Dedifferentiated amniotic fluid mesenchymal stem cell (primary cell): ENCODE measurements around the gene PLXNC1.

Source experiments
- DNase-seq: peaks from one replicate; pipeline ENCODE4 v3.0.0-alpha.2; 2016; ENCODE audit errors: extremely low spot score

PLXNC1 gene

DNA sequence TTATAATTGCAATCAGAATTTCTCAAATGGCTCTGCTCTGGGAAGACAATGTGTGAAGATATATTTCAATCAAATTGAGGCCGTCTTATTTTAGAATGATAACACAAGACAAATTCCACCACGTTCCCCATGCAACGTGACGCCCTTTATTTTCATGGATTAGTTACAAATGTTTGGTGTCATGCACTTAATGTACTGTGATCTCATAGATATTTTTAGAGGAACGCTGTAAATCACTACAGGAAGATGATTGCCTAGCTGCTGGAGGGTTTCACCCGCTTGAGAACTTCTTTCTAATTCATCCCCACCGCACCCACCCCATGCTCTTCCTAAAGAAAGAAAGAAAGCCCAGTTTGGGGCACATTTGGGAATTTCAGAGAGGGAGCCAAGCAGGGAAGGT, 117.2 kb downstream of the PLXNC1 start:
- DNase-seq: no peak

DNA sequence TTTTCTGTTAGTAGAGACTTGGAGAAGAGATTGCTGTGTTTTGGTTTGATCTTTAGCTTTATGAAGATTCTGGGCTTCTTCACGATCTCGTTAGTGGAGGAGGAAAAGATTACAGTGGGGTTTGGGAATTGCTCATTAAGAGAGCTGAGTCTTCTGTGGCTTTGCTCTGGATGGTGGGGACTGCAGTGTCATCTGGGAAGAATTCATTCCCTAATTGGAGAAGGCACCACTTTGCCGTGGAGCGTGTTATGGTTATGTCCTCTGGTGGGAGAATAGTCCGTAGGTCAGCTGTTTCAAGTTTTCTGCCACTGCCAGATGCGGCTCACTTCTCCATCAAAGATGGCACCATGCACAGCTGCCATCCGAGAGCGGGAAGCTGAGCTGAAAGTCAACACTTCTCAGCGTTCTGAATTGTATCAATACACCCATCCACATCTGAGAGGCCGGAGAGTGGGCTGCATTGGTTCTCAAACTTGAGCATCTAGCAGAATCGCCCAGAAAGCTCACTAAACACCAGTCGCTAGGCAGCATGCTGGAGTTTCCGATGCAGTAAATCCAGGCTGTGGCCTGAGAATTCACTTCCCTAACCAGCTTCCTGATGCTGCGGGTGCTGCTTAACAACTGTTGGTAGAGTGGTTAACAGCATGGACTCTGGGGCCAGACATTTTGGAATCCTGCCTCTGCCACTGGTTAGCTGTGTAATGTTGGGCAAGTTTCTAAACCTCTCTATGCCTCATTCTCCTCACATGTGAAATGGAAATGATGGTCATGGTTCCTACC, 117.8 kb downstream of the PLXNC1 start:
- no peak for DNase-seq

DNA sequence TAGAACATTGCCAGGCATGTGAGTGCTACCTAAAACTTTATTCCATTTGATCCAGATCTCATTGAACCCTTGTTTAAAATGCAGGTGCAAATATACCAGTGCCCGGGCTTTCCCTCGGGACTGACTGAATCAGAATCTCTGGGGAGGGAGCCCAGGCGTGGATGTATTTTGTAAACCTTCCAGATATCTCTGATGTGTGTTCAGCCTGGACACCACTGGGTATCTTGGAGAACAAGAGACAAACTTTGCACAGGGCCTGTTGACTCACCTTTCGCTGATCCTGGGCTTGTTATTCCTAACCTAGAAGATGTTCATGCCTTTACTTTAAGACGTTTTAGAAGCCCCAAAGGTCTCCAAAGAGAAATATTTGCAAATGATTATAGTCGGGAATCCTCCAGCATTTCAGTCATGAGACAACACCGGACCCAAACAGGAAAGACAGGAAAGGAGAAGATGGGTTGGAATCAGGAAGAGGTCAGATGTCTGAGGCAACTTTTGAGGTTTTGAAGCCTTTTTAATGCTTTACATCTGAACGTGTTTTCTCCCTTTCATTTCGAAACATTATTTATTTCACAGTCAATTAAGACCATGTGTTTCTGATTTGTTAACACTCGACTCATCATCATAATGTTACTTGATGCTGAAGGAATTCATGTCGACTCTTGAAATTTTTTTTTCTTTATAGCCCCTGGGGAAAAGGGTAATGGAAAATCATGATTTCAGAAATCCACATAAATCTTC, 118.6 kb downstream of the PLXNC1 start:
- peak; percentile 91 for DNase-seq

DNA sequence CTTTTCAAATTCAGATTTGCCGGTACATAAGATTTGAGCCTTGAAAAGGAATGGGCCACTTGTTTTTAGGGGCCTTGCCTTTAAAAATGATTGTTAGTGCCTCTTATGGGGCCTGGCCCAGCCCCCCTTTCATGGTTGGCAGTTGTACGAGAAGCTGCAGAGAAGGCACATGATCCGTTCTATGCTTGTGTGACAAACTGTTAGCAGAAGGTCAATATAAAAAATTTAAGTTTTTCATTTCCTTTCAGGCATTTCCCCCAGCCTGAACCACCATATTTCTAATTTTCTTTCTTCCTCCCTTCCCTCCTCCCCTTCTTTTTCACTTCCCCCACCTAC, 119.1 kb downstream of the PLXNC1 start:
- DNase-seq: no peak

DNA sequence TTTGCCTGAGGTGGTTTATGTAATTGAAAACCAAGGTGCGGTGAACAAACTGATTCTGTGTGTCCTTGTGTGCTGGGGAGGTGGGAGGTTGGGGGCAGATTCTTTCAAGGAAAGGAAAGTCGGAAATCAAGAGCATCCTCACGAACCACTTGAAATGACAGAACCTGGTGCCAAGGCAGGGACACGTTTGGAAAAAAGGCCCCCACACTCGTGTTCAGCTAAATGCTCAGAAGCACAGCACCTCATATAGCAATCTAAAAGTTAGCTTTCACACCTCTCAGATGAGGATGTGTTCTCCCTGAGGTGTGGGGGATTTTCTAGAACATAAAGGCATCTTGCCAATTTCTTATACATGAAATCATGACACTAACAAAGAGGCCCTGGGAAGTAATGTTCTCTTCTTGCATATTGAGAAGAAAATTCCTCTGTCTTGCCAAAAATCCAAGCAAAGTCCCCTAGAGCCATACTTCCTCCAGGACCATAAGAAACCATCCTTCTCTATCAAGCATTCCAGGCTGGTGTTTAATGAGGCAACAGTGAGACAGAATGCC, 119.6 kb downstream of the PLXNC1 start:
- DNase-seq: peak; percentile 17

DNA sequence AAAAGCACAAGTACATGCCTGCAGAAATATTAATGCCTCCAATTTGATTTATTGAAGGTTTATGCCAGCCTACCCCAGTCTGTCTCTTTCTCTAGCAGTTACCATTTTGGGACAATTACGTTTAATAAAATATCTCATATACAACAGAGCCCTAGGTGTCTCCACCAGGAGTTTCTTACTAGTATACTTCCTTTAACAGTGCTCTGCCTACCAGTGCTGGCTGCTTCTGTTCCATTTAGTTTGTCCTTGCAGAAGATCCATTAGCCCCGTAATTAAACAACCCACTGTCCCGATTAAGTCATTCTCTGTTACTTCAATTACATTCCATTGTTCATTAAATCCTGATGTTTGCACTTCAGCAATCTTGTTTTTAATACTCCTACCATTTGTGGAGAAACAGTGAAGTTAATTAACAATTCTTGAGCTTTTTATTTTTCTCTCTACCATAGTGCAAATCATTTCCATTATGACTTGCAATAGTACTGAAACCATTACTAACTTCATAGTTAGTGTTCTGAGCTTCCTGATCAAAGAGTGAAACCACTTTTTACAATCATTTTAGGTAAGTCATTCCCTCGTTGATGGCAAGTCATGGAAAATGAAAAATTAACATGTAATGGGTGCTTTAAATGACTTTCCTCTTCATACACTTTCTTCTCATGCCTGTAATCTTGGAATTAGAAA, 121.1 kb downstream of the PLXNC1 start:
- DNase-seq: no peak

DNA sequence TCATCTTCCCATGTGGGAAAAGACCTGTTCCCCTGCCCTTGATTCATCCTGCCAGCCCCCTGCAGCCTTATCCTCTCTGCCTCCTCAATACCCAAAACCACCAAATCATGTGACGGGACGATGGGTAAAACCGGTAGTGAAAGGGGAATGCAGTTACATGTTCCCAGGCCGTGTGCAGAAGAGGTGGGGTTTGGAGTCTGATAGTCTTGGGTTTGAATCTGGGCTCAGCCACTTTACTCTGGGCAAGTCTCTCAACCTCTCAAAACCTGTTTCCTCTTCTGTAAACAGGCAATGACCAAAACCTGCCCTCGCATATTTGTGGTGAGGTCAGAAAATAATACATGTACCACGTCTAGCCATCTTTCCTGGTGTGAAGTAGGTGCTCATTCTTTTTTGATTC, 123.0 kb downstream of the PLXNC1 start:
- no peak for DNase-seq

DNA sequence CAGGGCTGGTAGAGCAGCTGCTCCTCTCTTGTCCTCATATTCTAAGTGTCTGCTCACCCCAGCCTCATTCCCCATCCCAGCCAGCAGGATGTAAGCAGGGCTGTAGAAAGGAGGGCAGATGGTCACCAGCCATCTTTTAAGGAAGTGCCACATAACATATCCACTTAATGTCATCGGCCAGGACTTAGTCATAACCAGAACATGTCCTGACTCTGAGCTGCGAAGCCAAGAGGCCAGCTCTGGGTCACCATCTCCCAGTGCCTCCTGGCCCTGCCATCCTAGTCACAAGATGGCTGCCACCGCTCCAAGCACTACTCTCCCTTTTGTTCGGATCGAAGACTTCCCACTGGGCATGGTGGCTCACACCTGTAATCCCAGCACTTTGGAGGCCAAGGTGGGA, 123.9 kb downstream of the PLXNC1 start:
- DNase-seq: no peak

DNA sequence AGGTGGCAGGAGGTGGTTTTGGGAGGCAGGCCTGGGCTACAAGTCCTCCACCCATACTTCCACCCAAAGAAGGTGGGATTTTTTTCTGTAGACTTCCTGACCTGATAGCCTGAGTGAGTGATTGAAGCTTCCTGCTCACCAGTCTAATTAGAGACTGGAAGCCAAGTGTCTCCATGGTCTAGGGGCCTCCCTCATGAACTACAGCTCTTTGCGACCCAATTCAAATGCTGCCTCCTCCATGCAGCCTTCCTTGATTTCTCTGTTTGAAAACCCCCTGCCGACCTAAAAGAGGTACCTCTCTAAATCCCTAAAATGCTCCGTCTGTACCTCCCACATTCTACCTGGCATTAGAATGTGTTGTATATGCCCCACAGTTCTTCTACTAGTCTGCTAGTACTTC, 124.9 kb downstream of the PLXNC1 start:
- no peak for DNase-seq

DNA sequence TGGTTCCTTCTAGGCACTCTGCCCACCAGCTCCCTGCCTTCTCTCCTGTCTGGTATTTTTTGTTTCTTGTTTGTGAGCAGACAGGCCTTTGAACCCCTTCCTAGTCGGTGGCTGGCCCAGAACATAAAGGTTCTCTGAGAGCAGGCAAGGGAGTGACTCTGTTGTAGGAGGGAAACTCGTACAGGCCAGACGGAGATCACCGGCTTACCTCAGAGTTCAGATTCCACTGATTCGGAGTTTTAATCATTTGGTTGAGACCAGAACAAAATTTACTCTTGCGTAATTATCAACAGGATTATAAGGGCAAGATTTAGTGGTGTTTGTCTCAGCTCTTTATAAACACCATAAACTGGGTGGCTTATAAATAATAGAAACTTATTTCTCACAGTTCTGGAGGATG, 128.3 kb downstream of the PLXNC1 start:
- DNase-seq: no peak

DNA sequence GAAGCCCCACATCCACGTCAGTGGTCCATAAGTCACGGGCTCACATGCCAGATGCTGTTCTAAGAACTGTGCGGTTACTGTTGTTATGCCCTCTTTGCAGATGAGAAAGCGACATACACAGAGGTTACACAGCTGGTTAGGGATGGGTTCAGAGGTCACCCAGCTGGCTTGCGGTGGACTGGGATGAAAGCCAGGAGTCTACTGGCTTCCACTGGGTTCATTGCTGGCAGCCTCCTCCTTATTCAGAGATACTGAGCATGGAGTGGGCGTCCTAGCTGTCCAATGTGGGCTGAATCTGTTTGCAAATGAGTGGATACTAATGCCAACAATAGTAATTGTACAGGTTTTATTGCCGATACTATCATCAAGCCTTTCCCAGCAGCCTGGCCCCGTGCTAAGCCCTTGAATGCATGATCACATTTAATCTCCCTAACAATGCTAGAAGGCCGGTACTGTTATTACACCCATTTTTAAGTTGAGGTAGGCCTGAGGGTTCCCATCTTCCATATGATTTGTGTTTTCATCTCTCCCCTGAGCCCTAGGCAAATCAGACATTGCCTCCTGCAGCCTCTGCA, 129.1 kb downstream of the PLXNC1 start:
- DNase-seq: no peak

DNA sequence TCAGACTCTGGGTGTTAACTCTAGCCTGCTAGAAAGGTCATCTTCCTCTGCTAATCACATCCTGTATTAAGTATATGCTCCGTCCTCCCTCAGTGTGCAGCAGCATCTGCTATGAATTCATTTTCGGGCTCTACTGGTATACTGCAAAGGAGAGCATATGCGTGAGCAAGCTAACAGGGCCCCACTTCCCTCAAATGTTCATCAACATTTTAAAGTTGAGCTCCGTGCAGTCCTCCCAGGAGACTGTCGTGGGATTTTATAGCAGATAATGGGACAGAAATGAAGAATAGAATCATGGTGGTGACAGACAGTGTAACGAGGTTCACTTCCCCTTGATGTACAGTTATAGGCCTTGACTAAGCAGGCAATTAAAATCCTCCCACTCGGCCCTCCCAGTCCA, 131.7 kb downstream of the PLXNC1 start:
- no peak for DNase-seq

DNA sequence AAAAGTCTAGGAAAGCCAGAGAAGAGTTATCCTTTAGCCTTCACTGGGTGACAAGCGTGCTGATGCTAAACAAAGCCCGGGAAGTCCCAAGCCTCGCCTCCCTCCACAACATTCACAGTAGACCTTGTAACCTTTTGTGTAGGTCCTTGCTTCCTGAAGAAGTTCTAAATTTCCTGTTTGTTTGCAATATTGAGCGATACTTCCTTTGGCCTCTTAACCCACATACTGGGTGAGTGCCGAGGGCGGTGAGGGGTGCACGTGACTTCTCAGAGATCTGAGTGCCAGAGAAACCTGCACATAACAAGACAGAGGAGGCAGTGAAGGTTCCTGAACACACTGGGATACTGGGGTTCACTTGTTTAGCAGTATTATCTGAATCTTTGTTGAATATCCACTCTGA, 134.3 kb downstream of the PLXNC1 start:
- no peak for DNase-seq

DNA sequence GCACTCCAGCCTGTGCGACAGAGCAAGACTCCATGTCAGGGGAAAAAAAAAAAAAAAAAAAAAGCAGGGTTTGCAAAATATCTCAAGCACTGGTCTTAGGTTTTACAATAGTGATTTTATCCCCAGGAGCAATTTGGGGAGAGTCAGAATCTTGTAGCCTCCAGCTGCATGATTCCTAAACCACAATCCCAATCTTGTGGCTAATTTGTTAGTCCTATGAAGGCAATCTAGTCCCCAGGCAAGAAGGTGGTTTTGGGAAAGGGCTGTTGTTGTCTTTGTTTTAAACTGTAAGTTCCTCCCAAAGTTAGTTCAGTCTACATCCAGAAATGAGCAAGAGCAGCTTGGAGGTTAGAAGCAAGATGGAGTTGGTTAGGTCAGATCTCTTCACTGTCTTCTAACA, 135.7 kb downstream of the PLXNC1 start:
- no peak for DNase-seq

DNA sequence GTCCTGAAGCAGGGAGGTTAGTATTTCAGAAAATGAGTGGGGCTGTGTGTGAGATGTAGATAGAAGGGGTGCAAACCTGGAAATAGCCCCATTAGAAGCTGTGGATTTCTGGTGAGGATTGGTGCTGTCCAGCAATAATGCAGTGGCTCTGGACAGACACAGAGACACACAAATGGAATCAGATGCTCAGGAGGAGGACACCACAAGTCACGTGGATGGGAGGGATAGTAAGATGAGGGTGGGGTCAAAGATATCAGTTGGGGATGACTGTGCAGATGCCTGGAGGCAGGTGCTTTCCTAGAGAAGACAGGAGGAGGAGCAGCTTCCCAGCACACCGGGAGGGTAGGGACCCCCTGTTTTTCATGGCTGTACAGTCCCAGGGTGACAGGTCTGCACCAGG, 136.5 kb downstream of the PLXNC1 start:
- DNase-seq: no peak

DNA sequence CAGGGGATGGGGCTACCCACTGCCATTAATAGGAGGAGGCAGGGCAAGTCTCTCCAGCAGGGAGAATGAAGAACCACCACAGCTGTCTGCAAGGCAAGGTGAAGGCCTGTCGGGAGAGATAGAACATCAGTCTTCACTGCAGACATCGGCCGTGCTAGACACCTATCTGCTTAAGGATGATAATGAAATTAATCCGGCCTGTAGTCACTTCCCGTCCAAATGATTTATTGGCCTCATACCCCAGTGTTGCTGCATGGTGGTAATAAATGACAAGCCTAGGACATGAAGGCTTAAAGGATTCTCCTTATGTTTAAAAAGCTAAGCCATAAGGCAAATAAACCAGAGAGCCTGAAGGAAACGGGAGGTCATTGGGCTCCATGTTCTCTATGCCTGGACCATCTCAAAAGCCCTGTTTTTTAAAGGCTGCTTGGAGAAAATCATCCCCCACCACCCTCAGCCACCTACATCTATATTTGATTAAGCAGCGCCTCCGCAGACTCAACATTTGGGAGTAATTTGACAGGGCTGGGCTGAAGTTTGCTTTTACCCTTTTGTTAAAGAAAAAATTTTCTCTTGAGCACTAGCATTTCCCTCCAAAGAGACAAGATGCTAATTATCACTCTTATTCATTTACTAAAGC, 137.7 kb downstream of the PLXNC1 start:
- no peak for DNase-seq

DNA sequence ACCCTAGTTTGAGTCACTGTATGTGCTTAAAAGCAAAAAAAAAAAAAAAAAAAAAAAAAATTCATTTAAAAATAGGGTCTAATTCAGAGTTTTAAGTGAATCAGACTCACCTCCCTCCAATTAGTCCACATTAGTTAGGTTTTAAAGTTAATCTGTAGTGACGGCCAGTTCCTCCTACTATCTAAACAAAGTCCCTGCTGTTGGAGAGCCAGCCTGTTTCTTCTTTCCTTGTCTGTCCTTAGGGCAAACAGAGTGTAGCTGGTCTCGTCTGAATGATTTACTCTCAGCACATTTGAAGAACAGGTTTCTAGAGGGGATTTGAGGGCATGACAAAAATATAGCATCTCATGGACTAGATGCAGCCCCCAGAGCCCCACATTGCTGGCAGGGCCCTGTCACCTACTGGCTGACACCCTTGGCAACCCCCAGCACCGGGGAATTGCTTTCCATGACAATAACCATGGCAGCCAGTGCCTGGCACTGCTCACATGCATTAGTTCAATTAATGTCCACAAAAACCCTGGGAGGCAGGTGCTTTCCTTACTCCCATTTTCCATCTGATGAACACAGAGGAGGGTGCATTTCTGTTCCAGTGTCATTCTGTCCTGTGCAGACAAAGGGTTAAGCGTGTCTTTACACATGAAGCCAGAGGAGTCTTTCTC, 138.3 kb downstream of the PLXNC1 start:
- DNase-seq: no peak

DNA sequence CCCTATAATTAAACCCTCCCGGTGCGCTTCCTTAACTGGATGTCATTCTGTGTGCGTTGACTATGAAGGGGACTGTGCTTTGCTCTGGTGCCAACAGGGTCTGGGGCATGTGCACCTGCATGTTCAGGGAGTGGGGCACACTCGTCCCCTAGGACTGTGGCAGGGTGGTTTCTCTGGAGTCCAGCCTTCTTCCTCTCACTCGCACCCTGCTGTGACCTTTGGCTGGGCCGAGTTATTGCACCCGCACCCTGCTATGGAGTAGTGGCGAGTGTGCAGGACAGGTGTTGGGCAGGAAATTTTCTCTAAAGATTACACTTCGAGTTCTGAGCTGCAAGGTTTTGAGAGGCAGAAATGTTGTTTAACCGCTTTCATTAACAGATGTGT, 138.9 kb downstream of the PLXNC1 start:
- DNase-seq: no peak

DNA sequence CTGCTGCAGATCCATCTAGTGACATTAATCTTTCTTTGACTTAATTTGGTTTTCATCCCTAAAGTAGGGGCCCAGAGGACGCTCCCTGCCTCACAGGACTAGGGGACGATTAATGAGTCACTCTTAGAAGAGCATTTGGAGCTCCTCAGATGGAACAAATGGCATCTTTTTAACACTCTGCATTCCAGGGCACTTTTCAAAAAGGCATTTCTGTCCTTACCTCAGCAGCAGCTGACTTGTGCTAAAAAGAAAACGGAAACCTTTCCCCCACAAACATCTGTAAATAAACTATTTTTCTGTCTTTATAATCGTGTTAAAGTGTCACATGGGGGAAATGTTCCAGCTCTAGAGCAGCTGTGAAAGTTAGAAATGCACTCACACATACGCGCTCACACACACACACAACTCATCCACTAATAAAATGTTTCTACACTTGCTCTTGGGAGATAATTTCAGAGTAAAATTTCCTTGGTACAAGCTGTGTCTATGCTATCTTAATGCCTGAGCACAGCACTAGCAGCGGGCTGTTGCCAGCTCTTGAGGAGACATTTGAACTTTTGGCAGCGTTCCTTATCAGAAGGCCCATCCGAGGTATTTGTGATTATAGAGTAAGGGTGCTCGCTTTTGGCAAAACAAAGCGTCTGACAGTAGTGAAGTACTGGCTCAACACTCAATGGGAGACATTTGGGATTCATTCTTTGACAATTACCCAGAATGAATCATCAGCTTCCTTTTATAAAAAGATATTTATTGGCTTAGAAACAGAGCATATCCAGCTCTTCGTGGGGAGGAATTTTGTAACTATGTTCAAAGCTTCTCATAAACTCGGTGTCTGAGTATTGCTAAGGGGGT, 141.3 kb downstream of the PLXNC1 start:
- DNase-seq: peak; percentile 18

DNA sequence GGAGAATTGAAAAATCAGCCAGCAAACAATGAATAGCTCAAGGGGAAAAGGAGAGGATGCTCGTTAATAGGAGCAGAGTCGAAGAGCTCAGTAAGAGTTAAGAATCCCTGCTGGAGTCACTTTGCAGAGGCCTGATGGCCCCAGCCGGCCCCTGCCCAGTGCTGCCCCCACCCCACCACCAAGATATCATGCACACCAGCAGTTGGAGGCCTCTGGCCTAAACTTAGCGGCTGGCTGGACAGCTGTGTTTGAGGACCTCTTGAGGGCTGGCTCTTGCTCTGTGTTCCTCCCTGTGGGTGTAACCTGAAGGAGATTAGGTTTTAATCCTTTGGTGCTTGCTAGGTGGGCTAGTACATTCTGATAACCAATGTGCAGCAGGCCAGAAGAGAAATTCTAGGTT, 142.0 kb downstream of the PLXNC1 start:
- no peak for DNase-seq
